ENCODE data around the gene SCD5.

GRCh38 chr4:82770607-82771006, 28.0 kb downstream of the SCD5 start:
- no peak for TF ChIP-seq CTCF (IDR thresholded peaks at IDR 0.05; ENCODE audit: insufficient read depth, low read depth, low read length)
- no peak for TF ChIP-seq EZH2 (IDR thresholded peaks at IDR 0.05; ENCODE audit: insufficient read depth, low read length)

Measured in astrocyte (in vitro differentiated cells and primary cell).